A204.1 (cell line): Measurements from ENCODE around the gene TGFBR2.

ENCODE experiments used
- FAIRE-seq: peaks from 2 replicates; lab custom pipeline; 2012; peaks lifted over from hg19 to GRCh38; lab: Jason Lieb, UNC

TGFBR2 gene

DNA sequence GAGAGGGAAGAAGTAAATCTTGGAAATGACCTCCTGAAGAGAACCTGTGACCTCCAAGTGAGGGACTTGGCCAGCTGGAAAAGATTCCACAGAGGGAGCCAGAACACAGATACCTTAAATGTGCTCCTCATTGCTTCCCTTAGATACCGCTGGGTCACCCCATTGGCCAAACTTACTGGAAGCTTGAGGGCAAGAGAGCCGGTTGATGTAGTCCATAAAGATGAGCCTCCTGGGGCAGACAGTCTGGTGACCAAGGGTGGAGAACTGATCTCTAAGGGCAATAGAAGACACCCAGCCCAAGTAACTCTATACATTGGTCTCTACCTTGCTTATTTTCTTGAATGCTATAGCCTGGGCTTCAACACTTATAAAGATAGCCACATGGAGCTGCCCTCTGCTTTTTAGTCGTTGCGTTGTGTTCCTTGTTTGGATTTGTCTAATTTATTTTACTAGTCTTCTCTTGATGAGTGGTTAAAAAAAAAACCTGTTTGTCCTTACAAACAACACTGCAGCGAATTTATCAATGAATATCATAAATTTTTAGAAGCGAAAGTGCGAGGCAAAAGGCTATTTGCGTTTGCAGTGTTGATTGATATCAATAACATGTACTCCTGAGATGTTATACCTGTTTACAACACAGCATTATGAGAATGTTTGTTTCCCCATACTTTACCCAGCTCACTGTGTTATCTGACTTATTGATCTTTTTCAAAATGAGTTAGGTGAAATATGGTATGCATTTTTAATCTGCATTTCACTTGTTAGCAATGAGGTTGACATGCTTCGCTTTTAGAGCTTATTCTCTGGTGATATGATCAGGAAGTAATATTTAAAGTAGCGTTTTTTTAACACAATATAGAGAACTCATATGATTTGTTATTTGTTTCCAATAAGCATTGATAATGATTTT, 31.2 kb downstream of the TGFBR2 start:
- no peak for FAIRE-seq

DNA sequence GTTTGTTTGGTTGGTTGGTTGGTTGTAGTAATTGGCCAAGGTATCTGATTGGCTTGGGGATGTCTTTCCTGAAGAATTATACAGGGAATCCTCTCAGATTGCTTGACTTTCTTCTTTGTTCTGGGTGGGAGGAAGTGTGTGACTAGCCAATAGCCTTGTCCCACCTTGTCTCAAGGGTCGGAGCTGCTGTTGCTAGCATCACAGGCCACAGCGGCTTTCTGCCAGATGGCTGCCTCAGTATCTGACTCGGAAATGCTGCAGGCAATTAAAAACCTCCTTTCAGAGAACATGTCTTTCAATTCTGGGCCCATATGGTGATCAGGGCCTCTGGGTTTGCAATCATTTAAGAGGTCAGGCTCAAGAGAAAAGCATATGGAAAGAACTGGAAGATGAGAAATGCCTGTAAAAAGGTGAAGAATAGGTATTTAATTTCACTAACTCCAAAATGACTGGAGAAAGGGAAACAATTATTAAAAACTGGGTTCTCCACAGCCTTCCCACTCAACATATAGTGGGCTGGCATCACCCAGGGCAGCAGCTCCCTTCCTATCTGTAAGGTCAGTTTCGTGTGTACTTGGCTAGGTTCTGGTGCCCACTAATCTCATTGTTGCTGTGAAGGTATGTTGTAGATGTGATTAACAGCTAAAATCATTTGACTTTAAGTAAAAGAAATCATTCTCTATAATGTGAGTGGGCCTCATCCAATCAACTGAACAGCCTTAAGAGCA, 32.4 kb downstream of the TGFBR2 start:
- no peak for FAIRE-seq

GRCh38 chr3:30639937-30640336, 33.5 kb downstream of the TGFBR2 start:
- FAIRE-seq = no peak

DNA sequence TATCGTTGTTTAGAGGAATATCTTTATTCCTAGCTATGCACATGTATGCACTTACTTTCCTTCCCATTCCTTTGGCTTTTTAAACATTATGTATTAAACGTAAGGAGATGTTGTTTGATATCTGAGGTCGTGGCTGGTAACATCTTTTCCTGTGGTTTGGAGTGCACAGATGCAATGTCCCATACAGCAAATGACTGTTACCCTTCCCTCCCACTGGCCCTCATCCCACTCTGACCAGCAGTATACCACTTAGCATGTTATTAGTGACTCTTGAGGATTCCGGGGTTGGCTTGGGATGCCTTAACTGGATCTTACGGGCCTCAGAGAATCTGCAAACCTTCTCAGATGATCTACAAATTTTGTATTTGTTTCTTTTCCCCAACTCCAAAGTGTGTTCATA, 34.5 kb downstream of the TGFBR2 start:
- FAIRE-seq = no peak

- no peak for FAIRE-seq
These were observed 35.2 kb downstream of the TGFBR2 start for GRCh38 chr3:30641416-30642251.

DNA sequence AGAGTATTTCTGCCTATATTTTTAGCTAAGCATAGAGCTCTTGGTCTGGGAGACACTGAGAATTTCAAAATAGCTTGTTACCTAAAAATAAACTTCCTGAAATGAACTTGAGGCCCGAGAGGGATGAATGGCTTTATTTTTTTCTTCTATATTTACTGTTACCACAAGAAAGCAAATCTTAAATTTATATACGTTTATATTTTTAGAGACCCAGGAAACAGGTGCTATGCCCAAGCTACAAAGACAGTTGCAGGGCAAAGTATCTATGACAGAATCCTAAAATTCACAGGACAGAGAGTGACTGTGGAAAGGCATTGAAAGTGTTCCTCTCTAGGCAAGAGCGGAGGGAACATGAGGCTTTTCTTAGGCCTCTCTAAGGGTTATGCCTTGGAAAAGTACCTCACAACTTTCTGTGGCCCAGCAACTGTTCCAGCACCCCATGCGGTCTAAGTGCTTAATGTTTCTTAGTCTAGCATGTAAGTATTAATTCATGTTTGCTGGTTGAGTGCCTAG, 36.5 kb downstream of the TGFBR2 start:
- FAIRE-seq = no peak

GRCh38 chr3:30643763-30644462, 37.5 kb downstream of the TGFBR2 start:
- FAIRE-seq = no peak

DNA sequence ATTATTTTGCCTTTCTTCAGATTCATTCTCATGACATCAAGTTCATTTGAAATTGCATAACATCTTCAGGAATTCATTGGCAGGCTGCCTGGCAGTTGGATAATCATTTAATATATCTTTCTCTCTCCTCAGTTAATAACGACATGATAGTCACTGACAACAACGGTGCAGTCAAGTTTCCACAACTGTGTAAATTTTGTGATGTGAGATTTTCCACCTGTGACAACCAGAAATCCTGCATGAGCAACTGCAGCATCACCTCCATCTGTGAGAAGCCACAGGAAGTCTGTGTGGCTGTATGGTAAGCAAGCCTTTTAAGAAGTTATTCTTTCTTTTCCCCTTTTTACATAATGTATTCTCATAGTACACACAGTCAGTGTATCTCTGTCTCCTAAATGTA, 38.2 kb downstream of the TGFBR2 start:
- no peak for FAIRE-seq

GRCh38 chr3:30645077-30645476, 38.7 kb downstream of the TGFBR2 start:
- FAIRE-seq = no peak

- no peak for FAIRE-seq
These were observed 39.9 kb downstream of the TGFBR2 start for GRCh38 chr3:30646181-30646876.

- FAIRE-seq = no peak
These were observed 40.8 kb downstream of the TGFBR2 start for GRCh38 chr3:30646961-30647752.

DNA sequence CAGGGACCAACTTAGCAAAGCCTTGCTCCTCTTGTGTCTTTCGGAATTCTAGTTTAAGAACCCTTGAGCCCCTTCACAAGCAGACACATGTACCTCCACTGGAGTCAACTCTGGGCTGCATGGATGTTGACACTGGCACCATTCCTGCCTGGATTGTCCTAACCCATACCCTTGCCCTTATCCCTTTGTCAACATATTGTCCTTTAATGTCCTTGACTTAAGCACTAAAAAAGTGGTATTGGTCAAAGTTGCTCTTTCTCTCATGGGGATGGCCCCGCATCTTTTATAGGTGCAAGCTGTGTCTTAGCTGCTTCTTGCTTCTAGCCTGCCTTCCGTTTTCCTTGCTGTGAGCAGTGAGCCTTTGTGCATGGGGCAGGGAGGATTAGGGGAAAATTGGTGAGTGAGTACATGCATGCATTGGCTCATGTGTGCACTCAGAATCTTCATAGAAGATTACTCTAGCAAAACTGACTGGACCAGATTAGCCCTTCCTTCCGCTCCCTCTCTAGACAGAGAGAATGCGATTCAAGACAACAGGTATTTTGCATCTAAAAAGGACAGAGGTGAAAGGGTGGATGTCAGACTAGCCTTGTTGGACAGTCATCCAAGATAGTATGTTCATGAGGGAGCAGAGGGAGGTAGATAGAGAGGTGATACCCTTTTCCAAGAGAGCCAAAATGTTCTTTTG, 42.4 kb downstream of the TGFBR2 start:
- no peak for FAIRE-seq

DNA sequence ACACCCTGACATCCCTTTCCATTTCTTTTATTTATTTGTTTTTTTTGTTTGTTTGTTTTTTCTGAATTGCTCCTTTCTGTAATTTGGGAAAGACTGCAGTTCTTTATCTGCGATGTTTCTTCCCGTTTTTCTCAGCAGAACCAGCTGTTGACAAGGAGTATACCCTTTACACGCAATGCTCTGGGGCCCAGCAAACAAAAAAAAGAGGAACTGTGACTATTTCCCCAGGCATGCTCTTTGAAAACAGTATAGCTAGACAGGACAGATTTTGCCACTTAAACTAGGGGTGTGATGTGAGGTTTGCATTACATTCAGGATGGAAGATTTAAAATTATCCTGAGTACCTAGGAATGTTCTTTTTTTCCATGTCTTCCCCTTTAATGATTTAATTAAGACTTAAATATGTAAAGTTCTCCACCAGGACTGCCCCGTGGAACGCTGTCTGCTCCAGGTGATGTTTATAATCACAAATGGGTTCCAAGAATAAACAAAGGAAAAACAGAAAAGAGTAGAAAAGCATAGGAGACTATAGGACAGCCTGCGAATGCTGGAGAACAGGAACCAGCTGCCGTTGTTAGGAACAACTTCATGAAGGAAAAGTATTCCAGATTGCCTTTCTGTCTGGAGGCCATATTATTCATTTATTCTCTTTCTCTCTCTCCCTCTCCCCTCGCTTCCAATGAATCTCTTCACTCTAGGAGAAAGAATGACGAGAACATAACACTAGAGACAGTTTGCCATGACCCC, 43.3 kb downstream of the TGFBR2 start:
- no peak for FAIRE-seq

GRCh38 chr3:30650348-30650995, 44.1 kb downstream of the TGFBR2 start:
- no peak for FAIRE-seq

- FAIRE-seq = no peak
These were observed 47.9 kb downstream of the TGFBR2 start for GRCh38 chr3:30654269-30654668.

- no peak for FAIRE-seq
These were observed 48.9 kb downstream of the TGFBR2 start for GRCh38 chr3:30655187-30655812.

GRCh38 chr3:30656624-30657141, 50.3 kb downstream of the TGFBR2 start:
- no peak for FAIRE-seq

- FAIRE-seq = no peak
These were observed 51.5 kb downstream of the TGFBR2 start for GRCh38 chr3:30657914-30658313.
